ENCODE data around the gene LAMC3. TPM values are rescaled to one million over a fixed set of nuclear protein-coding genes. Genes with fewer than 3 reads are reported as not detected.

LAMC3 gene
- total RNA-seq, 1 donor from 2014 or later, result 0.05 TPM

DNA sequence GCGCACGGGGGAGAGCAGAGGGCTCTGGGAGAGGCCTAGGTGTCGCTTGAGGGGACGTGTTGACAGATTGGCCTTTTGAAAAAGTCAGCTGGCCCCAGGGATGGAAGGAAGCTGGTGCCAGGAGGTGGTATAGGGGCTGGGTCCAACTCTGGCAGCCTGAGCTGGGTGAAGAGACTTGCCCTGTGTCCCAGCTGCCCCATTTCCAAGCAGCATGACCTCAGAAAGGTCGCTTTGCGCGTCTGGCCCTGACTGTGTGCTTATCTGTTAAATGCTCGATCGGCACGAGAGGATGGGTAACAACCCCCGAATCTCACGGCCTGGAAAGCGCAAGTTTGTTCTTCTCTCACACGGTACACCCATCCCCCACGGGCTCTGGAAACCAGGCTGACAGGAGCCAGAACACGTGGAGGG is 31.2 kb upstream of the LAMC3 start:
- DNase-seq (ENCODE audit: low read depth), result no peak

GRCh38 chr9:130979591-130980385 is 29.2 kb upstream of the LAMC3 start:
- no peak for DNase-seq (ENCODE audit: low read depth)

DNA sequence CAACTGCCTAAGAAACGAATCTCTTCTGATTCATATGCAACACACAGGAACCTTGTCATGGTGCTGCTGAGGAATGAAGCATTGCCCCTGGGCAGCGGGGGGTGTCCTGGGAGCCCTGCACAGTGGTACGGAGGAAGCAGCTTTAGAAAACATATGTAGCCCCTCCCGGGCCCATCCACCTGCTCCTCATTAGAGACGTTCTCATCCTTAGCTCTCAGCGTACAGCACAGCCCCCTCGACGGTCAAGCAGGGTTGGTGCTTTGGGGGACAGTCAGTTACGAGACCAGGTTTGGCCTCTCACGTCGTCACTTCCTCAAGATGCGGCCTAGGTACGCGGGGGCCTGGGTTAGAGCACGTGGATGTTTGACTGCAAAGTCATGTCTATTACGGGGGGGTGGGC is 28.4 kb upstream of the LAMC3 start:
- DNase-seq (ENCODE audit: low read depth), result no peak

- no peak for DNase-seq (ENCODE audit: low read depth)
Measured at GRCh38 chr9:130981002-130981755, 27.8 kb upstream of the LAMC3 start.

DNA sequence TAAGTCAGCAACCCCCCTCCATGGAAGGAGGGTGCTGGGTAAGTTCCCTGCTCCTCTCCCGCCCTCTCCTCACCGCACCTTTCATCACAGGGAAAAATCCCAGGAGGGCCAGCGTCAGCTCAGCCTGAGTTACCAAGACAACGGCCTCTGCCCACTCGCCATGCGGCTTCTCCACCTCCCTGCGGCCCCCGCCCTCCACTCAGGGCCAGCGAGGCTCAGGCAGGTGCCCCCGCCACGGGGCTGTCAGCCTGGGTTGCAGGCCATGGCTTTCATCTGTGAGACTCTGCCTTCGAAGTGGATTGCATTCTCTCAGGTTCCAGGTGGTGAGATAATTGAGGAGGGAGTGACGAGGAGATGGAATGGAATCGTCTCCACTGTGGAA is 27.2 kb upstream of the LAMC3 start:
- DNase-seq (ENCODE audit: low read depth), result peak; percentile 19

DNA sequence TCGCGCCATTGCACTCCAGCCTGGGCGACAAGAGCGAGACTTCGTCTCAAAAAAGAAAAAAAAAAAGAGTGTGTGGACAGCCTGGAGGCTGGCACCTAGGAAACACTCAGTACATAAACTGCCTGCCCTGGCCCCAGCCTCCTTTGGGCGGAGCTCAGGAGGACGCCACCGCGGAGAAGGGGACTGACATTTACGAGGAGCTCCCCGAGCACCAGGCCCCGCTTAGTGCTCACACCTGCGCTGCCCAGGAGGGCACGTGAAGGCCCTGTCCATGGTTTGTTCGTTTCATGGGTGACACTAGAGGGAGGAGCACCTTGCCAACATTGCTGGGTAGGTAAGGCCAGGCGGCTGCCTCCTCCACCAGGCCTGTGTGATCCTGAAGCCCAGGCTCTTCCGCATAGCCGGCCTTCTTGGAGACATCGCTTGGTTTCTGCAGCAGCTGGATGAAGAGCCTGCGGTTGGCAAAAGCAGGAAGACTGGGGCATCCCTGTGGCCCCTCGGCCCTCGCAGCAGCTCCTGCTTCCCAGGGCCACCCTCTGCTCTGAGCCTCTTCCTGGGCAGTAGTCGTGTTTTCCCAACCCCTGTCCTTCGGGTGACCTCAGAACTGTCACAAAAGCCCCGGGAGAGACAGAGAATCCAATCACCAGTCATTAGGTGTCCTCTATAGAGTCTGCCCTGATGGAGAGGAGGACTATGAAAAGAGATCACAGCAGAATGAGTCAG is 26.2 kb upstream of the LAMC3 start:
- no peak for DNase-seq (ENCODE audit: low read depth)

GRCh38 chr9:130983359-130983670 is 25.7 kb upstream of the LAMC3 start:
- no peak for DNase-seq (ENCODE audit: low read depth)

DNA sequence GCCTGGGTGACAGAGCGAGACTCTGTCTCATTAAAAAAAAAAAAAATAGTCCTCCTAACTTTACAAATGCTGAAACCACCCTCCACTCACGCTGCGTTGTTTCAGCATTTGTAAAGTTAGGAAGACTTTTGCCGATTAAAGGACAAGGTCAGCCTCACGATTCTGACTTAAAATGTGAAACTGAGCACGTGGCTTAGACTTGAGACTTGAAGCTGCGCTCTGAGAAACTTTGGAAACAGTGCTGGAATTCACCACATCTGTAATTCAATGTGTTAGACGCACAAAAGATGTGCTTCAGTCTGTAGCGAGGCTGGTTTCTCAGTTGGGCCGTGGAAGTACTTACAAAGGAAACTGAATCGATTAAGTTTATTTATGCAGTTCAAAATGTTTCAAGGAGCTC is 25.0 kb upstream of the LAMC3 start:
- DNase-seq (ENCODE audit: low read depth), result no peak

DNA sequence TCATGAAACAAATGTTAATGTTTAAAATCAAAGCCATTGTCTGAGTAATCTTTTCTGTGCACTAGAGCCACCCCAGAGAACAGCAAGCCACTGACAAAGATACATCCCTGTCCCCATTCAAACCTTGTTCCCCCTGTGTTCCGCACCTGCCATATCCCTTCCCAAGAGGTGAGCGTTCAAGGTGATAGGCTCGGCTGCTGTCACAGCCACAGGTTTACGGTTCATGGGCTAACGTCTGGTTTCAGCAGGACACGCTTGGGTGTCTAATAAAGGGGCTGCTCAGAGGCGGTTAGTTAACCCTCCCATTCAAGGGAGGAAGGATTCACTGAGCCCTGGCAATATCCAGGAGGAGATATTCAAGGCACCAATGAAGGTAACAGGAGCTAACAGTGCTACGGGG is 24.5 kb upstream of the LAMC3 start:
- no peak for DNase-seq (ENCODE audit: low read depth)

- DNase-seq (ENCODE audit: low read depth), result no peak
Measured at GRCh38 chr9:130985029-130985428, 23.9 kb upstream of the LAMC3 start.

DNA sequence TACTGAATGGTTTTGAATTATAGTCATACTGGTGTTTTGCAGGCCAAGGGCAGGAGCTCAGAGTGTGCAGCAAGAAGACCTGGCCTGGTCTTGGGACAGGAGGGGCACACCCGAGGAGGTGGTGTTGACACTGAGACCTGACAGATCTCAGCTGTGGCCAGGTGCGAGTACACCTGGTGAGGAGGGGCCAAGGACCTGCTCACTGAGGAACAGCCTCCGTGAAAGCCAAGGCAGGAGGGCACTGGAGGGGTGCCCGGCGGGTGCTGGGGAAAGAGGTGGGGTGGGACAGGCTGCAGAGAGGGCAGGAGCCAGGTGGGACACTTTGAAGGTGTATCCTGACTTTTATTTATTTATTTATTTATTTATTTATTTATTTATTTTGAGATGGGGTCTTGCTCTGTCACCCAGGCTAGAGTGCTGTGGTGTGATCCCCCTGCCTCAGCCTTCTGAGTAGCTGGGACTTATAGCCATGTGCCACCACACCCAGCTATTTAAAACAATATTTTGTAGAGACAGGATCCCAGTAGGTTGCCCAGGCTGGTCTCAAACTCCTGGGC is 23.3 kb upstream of the LAMC3 start:
- no peak for DNase-seq (ENCODE audit: low read depth)

DNA sequence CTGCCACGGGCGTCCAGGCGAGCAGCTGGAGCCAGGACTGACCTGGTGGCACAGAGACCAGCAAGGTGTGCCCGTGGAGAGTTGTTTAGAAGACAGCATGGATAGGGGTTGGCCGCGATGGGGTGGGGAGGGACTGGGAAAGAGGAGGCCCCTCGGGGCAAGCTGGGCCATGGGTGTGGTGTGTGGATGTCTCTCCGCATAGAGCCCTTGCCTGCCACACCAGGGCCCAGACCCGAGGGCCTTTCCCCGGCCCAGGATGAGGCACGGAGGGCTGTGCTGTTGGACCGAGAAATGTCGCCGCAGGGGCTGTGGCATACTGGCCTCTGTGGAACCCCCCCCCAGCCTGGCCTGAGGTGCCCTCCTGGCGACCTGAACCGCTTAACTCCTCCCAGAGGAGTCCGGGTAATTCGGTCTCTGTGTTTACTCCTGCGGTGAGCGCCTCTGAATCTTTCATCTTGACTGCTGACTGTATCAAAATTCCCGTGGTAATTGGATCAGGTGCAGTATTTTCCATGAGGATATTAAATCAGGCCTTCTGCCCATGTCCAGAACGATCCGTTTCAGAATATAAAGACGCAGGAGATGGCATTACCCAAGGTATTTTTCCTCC is 22.5 kb upstream of the LAMC3 start:
- peak; percentile 43 for DNase-seq (ENCODE audit: low read depth)

DNA sequence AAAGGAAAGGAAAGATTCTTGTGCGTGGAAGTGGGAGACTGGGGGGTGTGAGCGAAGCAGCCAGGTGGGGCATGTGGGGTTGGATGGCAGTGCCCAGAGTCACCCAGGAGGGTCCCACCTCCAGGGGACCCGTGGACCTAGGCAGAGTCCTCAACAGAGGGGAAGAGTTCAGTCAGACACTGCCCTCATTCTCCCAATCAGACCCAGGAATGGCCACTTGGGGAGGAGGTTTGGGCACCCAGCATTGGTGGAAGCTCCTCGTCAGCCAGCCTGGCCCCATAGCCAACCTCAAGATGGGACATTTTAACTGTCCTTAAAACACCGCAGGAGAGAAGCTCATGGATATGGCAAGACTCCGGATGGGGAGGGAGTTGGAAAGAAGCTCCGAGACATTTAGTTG is 21.9 kb upstream of the LAMC3 start:
- DNase-seq (ENCODE audit: low read depth), result no peak

- DNase-seq (ENCODE audit: low read depth), result no peak
Measured at GRCh38 chr9:130987738-130988399, 21.1 kb upstream of the LAMC3 start.

DNA sequence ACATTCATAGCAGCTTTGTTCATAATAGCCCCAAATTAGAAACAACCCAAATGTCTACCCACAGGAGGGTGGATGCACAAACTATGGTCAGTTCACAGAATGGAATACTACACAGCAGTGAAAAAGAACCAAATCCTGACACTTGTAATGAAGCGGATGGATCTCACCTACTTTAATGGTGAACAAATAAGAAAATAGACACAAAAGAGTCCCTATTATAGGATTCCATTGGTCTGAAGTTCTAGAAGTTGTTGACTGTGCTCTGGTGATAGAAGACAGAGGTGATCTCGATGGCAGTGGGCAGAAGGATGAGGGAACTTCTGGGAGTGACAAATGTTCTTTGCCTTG is 20.6 kb upstream of the LAMC3 start:
- DNase-seq (ENCODE audit: low read depth), result no peak

- DNase-seq (ENCODE audit: low read depth), result no peak
Measured at GRCh38 chr9:130988905-130989304, 20.1 kb upstream of the LAMC3 start.

GRCh38 chr9:130989391-130989790 is 19.6 kb upstream of the LAMC3 start:
- DNase-seq (ENCODE audit: low read depth), result no peak

DNA sequence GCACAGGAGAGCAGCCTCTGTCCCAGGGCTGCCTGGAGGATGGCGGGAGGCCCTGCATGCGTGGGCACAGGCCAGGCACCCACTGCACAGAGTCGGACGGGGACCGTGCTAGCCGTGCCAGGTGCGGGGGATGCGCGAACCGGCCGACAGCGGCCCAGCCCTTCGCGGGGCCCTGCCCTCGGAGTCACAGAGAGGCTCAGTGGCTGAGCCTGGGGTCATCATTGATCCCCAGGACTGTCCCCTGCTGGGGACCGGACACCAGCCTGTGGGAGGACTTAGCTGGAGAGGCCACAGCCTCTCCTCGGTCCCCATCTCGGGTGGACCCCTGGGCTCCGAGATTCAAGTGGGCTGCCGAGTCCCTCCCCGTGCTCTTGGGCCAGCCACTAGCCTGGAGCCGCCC is 19.1 kb upstream of the LAMC3 start:
- no peak for DNase-seq (ENCODE audit: low read depth)

DNA sequence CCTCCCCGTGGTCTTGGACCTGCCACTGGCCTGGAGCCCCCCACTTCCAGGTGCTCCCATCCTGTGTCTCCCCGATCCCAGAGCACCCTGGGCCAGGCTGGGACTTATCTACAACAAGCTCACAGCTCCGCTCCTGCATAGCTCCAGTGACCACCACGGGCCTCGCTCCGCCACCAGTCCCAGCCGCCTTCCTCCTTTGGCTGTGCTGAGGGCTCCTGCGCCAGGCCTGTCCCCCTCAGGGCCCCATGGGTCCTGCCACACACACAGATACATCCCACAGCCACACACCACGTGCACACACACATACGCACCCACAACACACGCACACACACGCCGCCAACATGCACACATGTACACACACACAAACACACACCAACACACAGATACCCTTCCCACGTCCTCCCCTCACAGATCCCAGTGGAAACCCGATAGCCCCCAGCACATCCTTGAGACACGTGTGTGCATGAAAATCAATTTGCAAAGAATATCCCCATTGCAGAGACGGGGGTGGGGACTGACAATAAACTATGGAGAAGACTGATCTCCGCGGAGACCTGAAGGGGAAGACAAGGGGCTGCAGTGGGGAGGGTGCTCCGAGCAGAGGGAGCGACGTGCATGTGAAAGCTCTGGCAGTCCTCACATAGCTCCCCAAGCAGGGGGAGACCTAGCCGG is 18.5 kb upstream of the LAMC3 start:
- DNase-seq (ENCODE audit: low read depth), result no peak

GRCh38 chr9:130990978-130991777 is 17.8 kb upstream of the LAMC3 start:
- no peak for DNase-seq (ENCODE audit: low read depth)

All from renal cortical epithelial cell (primary cell).